Activated CD4-positive, alpha-beta T cell treated with anti-CD3 and anti-CD28 coated beads, Interleukin-2, amount 10 ng/mL, durations not matched to agents 24 days and 14 days (primary cell): ENCODE measurements around the gene FMNL2. TPM values are rescaled to one million over a fixed set of nuclear protein-coding genes. Genes with fewer than 3 reads are reported as not detected.

Experiments
- DNase-seq: peaks from one replicate; pipeline ENCODE4 v3.0.0; 2022
- H3K27ac Mint-ChIP-seq: one replicate; pipeline ENCODE4 v1.8.0; 2022; ENCODE audit warnings: mild to moderate bottlenecking, mixed read lengths
- H3K27me3 Mint-ChIP-seq: one replicate; pipeline ENCODE4 v1.8.0; 2022; ENCODE audit warnings: mixed read lengths
- H3K36me3 Mint-ChIP-seq: one replicate; pipeline ENCODE4 v1.8.0; 2022; ENCODE audit warnings: low read depth, mild to moderate bottlenecking, mixed read lengths
- H3K4me1 Mint-ChIP-seq: one replicate; pipeline ENCODE4 v1.8.0; 2021; ENCODE audit warnings: mixed read lengths
- H3K4me3 Mint-ChIP-seq: one replicate; pipeline ENCODE4 v1.8.0; 2022; ENCODE audit warnings: mild to moderate bottlenecking, moderate library complexity, mixed read lengths
- H3K9me3 Mint-ChIP-seq: one replicate; pipeline ENCODE4 v1.8.0; 2021; ENCODE audit warnings: mixed read lengths
- intact Hi-C: fragments of 100-400 bp; cut with micrococcal nuclease; formaldehyde crosslinking; loops from one replicate; pipeline ENCODE4 v1.15.1; 2023
- total RNA-seq: library from RNA; stranded (reverse); gene quantifications from 2 replicates; pipeline ENCODE4 v1.2.3, GENCODE V29; 2022

The FMNL2 gene
- total RNA-seq, 1 donor from 2014 or later = 14.9 TPM

- no peaks in the 10 kb centered on the region for H3K36me3 Mint-ChIP-seq
- no peak for DNase-seq
- no peaks in the 10 kb centered on the region for H3K9me3 Mint-ChIP-seq
- peaks cover 16% of the 10 kb centered on the region for H3K27me3 Mint-ChIP-seq
- intact Hi-C loops = no loop called here
- H3K4me3 Mint-ChIP-seq = no peak overlapping the region
- H3K27ac Mint-ChIP-seq = no peak overlapping the region
- no peaks in the 10 kb centered on the region for H3K4me1 Mint-ChIP-seq
These were observed 7.0 kb upstream of the FMNL2 start for GRCh38 chr2:152328013-152328412.

- H3K4me1 Mint-ChIP-seq = peaks cover 3% of the 10 kb centered on the region
- DNase-seq = no peak
- H3K27ac Mint-ChIP-seq = no peak overlapping the region
- H3K4me3 Mint-ChIP-seq = no peak overlapping the region
- intact Hi-C loops = no loop called here
- no peaks in the 10 kb centered on the region for H3K9me3 Mint-ChIP-seq
- H3K36me3 Mint-ChIP-seq = no peaks in the 10 kb centered on the region
- H3K27me3 Mint-ChIP-seq = peaks cover 30% of the 10 kb centered on the region
These were observed 4.6 kb upstream of the FMNL2 start for GRCh38 chr2:152330235-152330866.

- H3K27ac Mint-ChIP-seq = peak overlapping the region; percentile 18
- no peaks in the 10 kb centered on the region for H3K9me3 Mint-ChIP-seq
- intact Hi-C loops = loop anchor here (1.0 to 2.0 kb wide), 5 partner anchors 68 to 301 kb away; partner anchors contain the start of gene STAM2
- peaks cover 11% of the 10 kb centered on the region for H3K4me1 Mint-ChIP-seq
- H3K27me3 Mint-ChIP-seq = peaks cover 47% of the 10 kb centered on the region
- H3K4me3 Mint-ChIP-seq = peak overlapping the region; percentile 84
- DNase-seq = no peak
- no peaks in the 10 kb centered on the region for H3K36me3 Mint-ChIP-seq
These were observed 316 bp upstream of the FMNL2 start for GRCh38 chr2:152334701-152335015.

GRCh38 chr2:152335726-152336118 is 748 bp downstream of the FMNL2 start:
- H3K4me3 Mint-ChIP-seq = peak overlapping the region; percentile 84
- peaks cover 11% of the 10 kb centered on the region for H3K4me1 Mint-ChIP-seq
- peaks cover 47% of the 10 kb centered on the region for H3K27me3 Mint-ChIP-seq
- no peak for DNase-seq
- no peak overlapping the region for H3K27ac Mint-ChIP-seq
- intact Hi-C loops = loop anchor here (1.0 to 2.0 kb wide), 5 partner anchors 67 to 300 kb away; partner anchors contain the start of gene STAM2
- no peaks in the 10 kb centered on the region for H3K9me3 Mint-ChIP-seq
- no peaks in the 10 kb centered on the region for H3K36me3 Mint-ChIP-seq

GRCh38 chr2:152336119-152336853 is 1.3 kb downstream of the FMNL2 start:
- DNase-seq = peak; percentile 71
- no peaks in the 10 kb centered on the region for H3K36me3 Mint-ChIP-seq
- peak overlapping the region; percentile 84 for H3K4me3 Mint-ChIP-seq
- no peaks in the 10 kb centered on the region for H3K9me3 Mint-ChIP-seq
- intact Hi-C loops = no loop called here
- peak overlapping the region; percentile 72 for H3K27ac Mint-ChIP-seq
- peaks cover 43% of the 10 kb centered on the region for H3K27me3 Mint-ChIP-seq
- H3K4me1 Mint-ChIP-seq = peaks cover 11% of the 10 kb centered on the region

- peak overlapping the region; percentile 72 for H3K27ac Mint-ChIP-seq
- intact Hi-C loops = no loop called here
- H3K36me3 Mint-ChIP-seq = no peaks in the 10 kb centered on the region
- no peaks in the 10 kb centered on the region for H3K9me3 Mint-ChIP-seq
- peaks cover 11% of the 10 kb centered on the region for H3K4me1 Mint-ChIP-seq
- peaks cover 41% of the 10 kb centered on the region for H3K27me3 Mint-ChIP-seq
- H3K4me3 Mint-ChIP-seq = peak overlapping the region; percentile 84
- no peak for DNase-seq
These were observed 2.0 kb downstream of the FMNL2 start for GRCh38 chr2:152336854-152337510.

GRCh38 chr2:152337511-152337903 is 2.5 kb downstream of the FMNL2 start:
- H3K27me3 Mint-ChIP-seq = peaks cover 38% of the 10 kb centered on the region
- no peaks in the 10 kb centered on the region for H3K36me3 Mint-ChIP-seq
- no peaks in the 10 kb centered on the region for H3K9me3 Mint-ChIP-seq
- no peak for DNase-seq
- H3K27ac Mint-ChIP-seq = no peak overlapping the region
- H3K4me3 Mint-ChIP-seq = peak overlapping the region; percentile 84
- intact Hi-C loops = no loop called here
- peaks cover 11% of the 10 kb centered on the region for H3K4me1 Mint-ChIP-seq

GRCh38 chr2:152339556-152340286 is 4.7 kb downstream of the FMNL2 start:
- Mint-ChIP-seq H3K27ac (no peak overlapping the region), H3K27me3 (peaks cover 26% of the 10 kb centered on the region), H3K36me3 (no peaks in the 10 kb centered on the region), H3K4me3 (no peak overlapping the region), H3K9me3 (no peaks in the 10 kb centered on the region), H3K4me1 (peaks cover 9% of the 10 kb centered on the region)
- no peak for DNase-seq
- intact Hi-C loops = no loop called here

GRCh38 chr2:152342259-152343046 is 7.5 kb downstream of the FMNL2 start:
- Mint-ChIP-seq H3K27me3 (peaks cover 13% of the 10 kb centered on the region), H3K36me3 (no peaks in the 10 kb centered on the region), H3K27ac (no peak overlapping the region), H3K4me3 (no peak overlapping the region), H3K9me3 (no peaks in the 10 kb centered on the region), H3K4me1 (no peaks in the 10 kb centered on the region)
- DNase-seq = no peak
- intact Hi-C loops = no loop called here

- peaks cover 3% of the 10 kb centered on the region for H3K27me3 Mint-ChIP-seq
- no peak for DNase-seq
- no peaks in the 10 kb centered on the region for H3K9me3 Mint-ChIP-seq
- H3K27ac Mint-ChIP-seq = no peak overlapping the region
- no peaks in the 10 kb centered on the region for H3K36me3 Mint-ChIP-seq
- intact Hi-C loops = no loop called here
- no peak overlapping the region for H3K4me3 Mint-ChIP-seq
- H3K4me1 Mint-ChIP-seq = no peaks in the 10 kb centered on the region
These were observed 8.5 kb downstream of the FMNL2 start for GRCh38 chr2:152343426-152343825.

- no peak overlapping the region for H3K4me3 Mint-ChIP-seq
- no peak for DNase-seq
These were observed 9.7 kb downstream of the FMNL2 start for GRCh38 chr2:152344579-152345195.

GRCh38 chr2:152347076-152347475 is 12.1 kb downstream of the FMNL2 start:
- H3K4me1 Mint-ChIP-seq = no peaks in the 10 kb centered on the region
- no peaks in the 10 kb centered on the region for H3K9me3 Mint-ChIP-seq
- H3K4me3 Mint-ChIP-seq = no peak overlapping the region

More at GRCh38 chr2:152344579-152345195, 9.7 kb downstream of the FMNL2 start:
- Mint-ChIP-seq H3K9me3 (no peaks in the 10 kb centered on the region), H3K27ac (no peak overlapping the region), H3K4me1 (no peaks in the 10 kb centered on the region), H3K27me3 (peaks cover 3% of the 10 kb centered on the region), H3K36me3 (no peaks in the 10 kb centered on the region)
- intact Hi-C loops = no loop called here

GRCh38 chr2:152348388-152348787 is 13.4 kb downstream of the FMNL2 start:
- H3K4me3 Mint-ChIP-seq = no peak overlapping the region
- no peaks in the 10 kb centered on the region for H3K36me3 Mint-ChIP-seq
- intact Hi-C loops = no loop called here

More at GRCh38 chr2:152347076-152347475, 12.1 kb downstream of the FMNL2 start:
- Mint-ChIP-seq H3K36me3 (no peaks in the 10 kb centered on the region), H3K27ac (no peak overlapping the region), H3K27me3 (peaks cover 3% of the 10 kb centered on the region)
- intact Hi-C loops = no loop called here
- no peak for DNase-seq

More at GRCh38 chr2:152348388-152348787, 13.4 kb downstream of the FMNL2 start:
- Mint-ChIP-seq H3K27ac (no peak overlapping the region), H3K27me3 (peaks cover 3% of the 10 kb centered on the region), H3K4me1 (no peaks in the 10 kb centered on the region), H3K9me3 (no peaks in the 10 kb centered on the region)
- no peak for DNase-seq
